Stimulated activated CD4-positive, alpha-beta T cell treated with anti-CD3 and anti-CD28 coated beads, Interleukin-12 subunit alpha, Interleukin-12 subunit beta, amount 100 ng/mL, for 48 hours (primary cell): Measurements from ENCODE around the gene ARID1B.

Experiments
- DNase-seq, 3 donors: peaks; one replicate each; pipeline ENCODE4 v3.0.0-alpha.2; 2020; ENCODE audit warnings: low read depth in 2 of 3, low spot score in 1 of 3

ARID1B gene

DNA sequence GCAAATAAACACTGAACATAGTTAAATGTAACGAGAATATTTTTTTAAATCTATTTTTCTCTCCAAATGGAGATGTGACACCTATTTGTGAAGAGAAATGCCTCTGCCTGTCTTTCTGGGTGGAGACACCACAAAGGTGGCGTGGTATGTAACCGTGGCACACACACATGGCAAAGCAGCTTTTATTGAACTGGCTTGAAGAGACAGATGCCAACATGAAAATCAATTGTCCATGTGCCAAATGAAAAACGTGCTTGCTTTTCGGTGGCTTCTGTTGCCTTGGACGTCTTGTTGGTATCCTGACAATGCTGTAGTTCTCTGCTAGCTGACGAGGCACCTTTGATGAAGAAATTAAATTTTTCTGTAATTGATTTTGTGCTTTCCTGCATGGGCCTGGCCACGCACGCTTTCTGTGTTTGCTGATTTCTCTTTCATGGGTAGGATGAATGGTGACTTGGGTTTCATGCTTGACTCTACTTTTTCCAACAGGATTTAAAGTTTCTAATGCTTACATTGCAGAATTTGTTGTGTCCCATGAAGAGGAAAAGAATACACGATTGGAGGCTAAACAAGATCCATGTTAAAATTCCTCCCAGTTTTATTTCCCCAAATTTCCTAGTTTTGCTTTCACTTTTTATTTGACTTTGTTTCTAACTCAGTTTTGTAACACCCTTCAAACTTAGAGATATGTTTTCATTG, 343.5 kb downstream of the ARID1B start:
- DNase-seq: no peak

- DNase-seq: no peak
These were observed 344.7 kb downstream of the ARID1B start for GRCh38 chr6:157121897-157122296.

GRCh38 chr6:157123234-157123633, 346.1 kb downstream of the ARID1B start:
- DNase-seq: no peak

GRCh38 chr6:157124485-157125254, 347.5 kb downstream of the ARID1B start:
- DNase-seq: no peak

GRCh38 chr6:157125531-157125930, 348.4 kb downstream of the ARID1B start:
- no peak for DNase-seq

DNA sequence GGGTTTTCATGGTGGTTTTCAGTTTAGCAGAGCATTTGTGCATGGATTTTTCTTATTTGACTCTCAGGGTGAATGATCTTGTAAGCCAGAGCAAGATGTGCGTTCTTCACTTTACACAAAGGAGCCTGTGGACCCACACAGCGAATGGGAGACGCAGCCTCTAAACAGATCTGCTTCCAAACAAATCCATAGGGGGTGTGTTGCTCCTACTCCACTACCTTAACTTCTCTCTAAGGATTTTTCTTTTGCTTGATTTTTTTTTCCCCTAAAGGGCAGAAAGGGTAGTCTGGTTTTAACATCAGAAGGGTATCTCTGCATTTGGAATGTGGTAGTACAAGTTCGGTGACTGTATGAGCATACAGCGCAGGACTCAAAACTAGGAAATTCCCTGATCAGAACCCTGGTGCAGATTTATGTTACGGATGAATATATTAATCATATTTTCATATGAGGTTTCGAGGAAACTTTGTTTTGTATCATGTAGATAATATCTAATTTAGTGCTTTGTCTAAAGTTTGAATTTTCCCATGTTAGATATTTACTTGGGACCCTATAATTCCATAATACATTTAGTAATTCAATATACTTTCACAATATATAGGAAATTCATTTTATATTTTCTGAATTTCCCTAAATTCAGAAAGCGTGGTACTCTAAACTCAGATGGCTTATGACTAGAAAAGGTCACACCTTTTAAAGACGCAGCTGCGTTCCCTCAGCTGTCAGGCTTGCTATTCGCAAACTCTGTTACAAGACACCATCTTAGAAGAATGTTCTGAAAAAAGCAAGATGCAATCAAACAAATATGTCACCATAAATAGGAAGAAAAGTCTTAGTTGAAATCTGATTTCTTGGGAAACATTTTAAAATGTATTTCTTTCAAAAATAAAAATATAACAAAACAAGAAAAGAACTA, 349.3 kb downstream of the ARID1B start:
- DNase-seq: no peak

GRCh38 chr6:157128235-157128775, 351.1 kb downstream of the ARID1B start:
- no peak for DNase-seq

- DNase-seq: no peak
These were observed 354.1 kb downstream of the ARID1B start for GRCh38 chr6:157131250-157131649.

- DNase-seq: no peak
These were observed 356.7 kb downstream of the ARID1B start for GRCh38 chr6:157133856-157134255.

- no peak for DNase-seq
These were observed 357.3 kb downstream of the ARID1B start for GRCh38 chr6:157134402-157135047.

DNA sequence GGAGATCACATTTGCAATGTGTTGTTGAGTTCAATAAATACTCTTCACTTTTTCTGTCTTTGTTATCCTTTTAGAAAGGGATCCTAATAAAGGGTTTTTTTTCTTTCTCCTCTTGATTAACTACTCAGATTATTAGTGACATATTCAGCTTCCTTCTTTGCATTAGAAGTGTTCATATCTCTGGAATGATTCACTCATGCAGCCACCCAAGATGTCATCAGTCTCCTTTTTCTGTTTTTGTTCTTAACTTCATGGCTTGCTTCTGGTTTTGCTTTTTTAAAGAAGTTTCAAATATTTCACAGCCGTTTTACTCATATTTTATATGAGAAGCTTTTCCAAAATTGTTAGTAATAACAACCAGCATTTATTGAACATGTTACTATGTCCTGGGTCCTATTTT, 358.5 kb downstream of the ARID1B start:
- DNase-seq: no peak

- DNase-seq: no peak
These were observed 360.3 kb downstream of the ARID1B start for GRCh38 chr6:157137501-157137900.

GRCh38 chr6:157139054-157139708, 362.0 kb downstream of the ARID1B start:
- no peak for DNase-seq

- peak in 2 of 3 donors; percentile 15 to 28 for DNase-seq
These were observed 366.2 kb downstream of the ARID1B start for GRCh38 chr6:157143171-157143889.

DNA sequence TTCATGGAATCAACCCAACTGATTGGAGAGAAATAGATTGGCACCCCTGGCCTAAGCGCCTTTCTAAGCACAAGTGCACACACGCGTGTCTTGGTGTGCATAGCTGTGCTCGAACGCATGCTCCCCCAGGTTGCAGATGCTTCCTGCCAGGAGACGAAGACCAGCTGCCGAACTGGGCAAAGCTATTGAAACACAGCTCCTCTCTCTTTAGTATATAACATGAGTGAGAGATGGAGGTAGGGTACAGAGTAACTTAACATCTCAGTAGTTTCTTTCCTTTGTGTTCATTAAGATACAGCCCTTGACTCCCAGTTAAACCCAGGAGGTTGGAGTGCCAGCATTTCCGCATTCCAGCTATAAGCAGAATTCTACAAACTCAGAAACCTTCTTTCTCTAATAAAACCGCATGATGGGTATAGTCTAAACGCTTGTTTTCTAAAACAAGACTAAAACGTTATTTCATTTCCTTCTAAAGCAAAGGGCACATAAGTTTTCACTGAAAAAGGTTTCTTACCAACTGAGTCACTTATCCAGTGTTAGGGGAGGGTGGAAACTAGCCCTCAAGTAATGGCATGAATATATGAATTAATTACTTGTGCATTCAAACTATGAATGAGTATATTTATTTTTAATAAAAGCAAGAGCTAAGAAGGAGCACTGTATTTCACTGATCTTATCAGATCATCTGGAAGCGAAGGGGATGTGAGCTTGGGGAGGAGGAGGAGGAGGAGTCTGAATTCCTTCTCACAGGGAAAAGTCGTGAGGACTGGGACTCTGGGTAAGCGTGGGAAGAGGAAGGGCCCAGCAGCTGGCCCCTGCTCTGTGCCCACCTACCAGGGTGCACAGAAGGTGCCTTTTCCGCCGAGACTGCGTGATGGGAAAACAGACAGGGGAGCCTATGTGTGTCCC, 367.0 kb downstream of the ARID1B start:
- no peak for DNase-seq

DNA sequence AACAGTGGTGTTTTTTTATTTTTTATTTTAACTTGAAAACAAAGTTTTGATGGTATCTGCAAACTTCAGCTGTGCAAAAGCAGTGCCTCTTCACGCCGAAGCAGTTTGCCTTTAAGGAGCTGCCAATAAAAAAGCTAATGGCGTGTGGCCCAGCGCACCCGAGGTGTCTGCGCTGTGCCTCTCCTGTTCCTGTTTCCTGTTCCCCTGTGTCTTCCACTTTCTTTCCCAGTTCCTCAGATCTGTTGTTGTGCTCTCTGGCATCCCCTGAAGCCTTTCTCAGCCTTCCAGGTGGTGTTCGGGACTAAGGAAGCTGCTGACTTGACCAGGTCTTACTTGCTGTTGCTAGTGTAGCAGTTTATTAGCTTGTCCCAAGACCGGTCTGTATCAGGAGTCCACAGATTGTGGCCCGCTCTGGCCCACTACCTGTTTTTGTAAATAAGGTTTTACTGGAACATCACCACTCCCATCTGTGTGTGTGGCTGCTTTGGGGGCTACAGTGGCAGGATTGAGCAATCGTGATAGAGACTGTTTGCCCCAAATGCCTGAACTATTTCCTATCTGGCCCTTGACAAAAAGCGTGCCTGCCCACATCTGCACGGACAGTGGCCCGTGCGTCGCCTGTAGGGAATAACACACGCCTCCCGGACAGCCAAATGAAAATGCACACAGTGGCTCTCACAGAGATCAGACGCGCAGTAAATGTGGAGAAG, 367.8 kb downstream of the ARID1B start:
- DNase-seq: no peak

DNA sequence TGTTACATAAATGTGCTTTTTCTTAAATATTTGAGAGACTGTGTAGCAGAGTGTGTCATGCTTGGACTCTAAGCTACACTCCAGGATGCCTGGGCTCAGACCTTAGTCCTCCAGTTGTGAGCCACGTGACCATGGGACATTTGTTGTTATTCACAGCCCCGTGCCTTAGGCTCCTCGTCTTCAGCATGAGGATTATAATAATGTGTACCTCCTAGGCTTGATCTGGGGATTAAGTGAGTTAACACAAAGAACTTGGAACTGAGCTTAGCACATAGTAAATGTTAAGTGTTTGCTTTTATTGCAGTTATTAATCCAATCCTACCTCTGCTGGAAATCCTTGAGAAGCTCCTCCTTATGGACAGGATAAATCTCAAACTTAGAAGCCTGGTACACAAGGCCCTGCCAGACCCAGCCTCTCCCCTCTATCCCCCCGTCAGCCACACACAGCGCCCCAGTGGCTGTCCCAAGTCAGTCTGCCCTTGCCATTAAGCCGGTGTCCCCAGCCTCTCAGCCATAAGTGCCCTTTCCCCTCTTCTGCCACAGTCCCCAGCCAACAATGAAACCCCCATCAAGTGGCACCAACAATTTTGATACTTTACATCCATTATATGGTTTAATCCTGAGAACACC, 368.6 kb downstream of the ARID1B start:
- DNase-seq: no peak
